ENCODE measurements around the gene HOXB1. TPM values are rescaled to one million over a fixed set of nuclear protein-coding genes. Genes with fewer than 3 reads are reported as not detected.

The HOXB1 gene
- total and polyA plus RNA-seq, 2 of the 8 experiments (the other 6 are each of a cell fraction or from before 2014, with no cell fraction given) = not detected

DNA sequence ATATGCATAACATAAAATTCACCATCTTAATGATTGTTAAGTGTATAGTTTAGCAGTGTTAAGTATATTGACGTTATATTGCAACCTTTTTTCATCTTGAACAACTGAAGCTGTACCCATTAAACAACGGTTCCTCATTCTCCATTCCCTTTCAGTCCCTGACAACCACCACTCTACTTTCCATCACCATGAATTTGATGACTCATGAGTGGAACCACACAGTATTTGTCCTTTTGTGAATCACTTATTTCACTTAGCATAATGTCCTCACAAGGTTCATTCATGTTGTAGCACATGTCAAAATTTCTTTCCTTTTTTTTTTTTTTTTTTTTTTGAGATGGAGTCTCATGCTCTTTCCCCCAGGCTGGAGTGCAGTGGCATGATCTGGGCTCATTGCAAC, 46.0 kb downstream of the HOXB1 start:
- Histone ChIP-seq H3K9ac (replicated peaks in 1 of 4; ENCODE audit: extremely low read depth in 1 of 4, low read depth in 3 of 4, low read length in 3 of 4) (no peak overlapping the region), H3K4me2 (ENCODE audit: insufficient read depth in 1 of 2, low read depth in 2 of 2, low read length in 2 of 2) (no peak overlapping the region)
- no peak for TF ChIP-seq BRCA1 (IDR thresholded peaks at IDR 0.05; ENCODE audit: low read depth, low read length)
- no peak for TF ChIP-seq TCF12 (IDR thresholded peaks at IDR 0.05; ENCODE audit: low read depth, low read length)
- TF ChIP-seq RNF2 (IDR thresholded peaks at IDR 0.05; ENCODE audit: borderline replicate concordance, low read depth, low read length, missing control alignments, poor library complexity, severe bottlenecking) = no peak
- no peak for TF ChIP-seq CBX5 (IDR thresholded peaks at IDR 0.05; ENCODE audit: low read depth, low read length)
- TF ChIP-seq HDAC6 (IDR thresholded peaks at IDR 0.05; ENCODE audit: low read depth, low read length) = no peak
- no peak for TF ChIP-seq SP2 (IDR thresholded peaks at IDR 0.05; ENCODE audit: low read length)
- no peak for TF ChIP-seq YY1 (IDR thresholded peaks at IDR 0.05; ENCODE audit: low read depth, low read length)
- no peak for TF ChIP-seq GABPA (IDR thresholded peaks at IDR 0.05; ENCODE audit: borderline replicate concordance, insufficient read depth, low read length)
- TF ChIP-seq PHF8 (conservative IDR thresholded peaks at IDR 0.05; ENCODE audit: low read depth, low read length) = no peak
- TF ChIP-seq RFX5 (IDR thresholded peaks at IDR 0.05; ENCODE audit: borderline replicate concordance, low read depth, low read length) = no peak
- TF ChIP-seq TEAD4 (IDR thresholded peaks at IDR 0.05; ENCODE audit: low read depth, low read length) = no peak
- no peak for TF ChIP-seq CHD1 (IDR thresholded peaks at IDR 0.05; ENCODE audit: low read depth, low read length)
- TF ChIP-seq, protein P1, sequence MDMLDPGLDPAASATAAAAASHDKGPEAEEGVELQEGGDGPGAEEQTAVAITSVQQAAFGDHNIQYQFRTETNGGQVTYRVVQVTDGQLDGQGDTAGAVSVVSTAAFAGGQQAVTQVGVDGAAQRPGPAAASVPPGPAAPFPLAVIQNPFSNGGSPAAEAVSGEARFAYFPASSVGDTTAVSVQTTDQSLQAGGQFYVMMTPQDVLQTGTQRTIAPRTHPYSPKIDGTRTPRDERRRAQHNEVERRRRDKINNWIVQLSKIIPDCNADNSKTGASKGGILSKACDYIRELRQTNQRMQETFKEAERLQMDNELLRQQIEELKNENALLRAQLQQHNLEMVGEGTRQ (IDR thresholded peaks at IDR 0.05; ENCODE audit: low read length) = no peak
- TF ChIP-seq NRF1 (IDR thresholded peaks at IDR 0.05; ENCODE audit: low read depth, low read length) = no peak

More for the DNA sequence above, 46.0 kb downstream of the HOXB1 start:
- peaks cover 0 to 5% (median 0%) of the 10 kb centered on the region in 4 experiments; a peak in 1 of 7 replicates for H3K4me1 ChIP-seq (replicated peaks in 1 of 4; ENCODE audit: control insufficient read depth in 3 of 4, insufficient read depth in 4 of 4, low read length in 3 of 4)
- H3K27me3 ChIP-seq (replicated peaks in 1 of 4; ENCODE audit: control insufficient read depth in 3 of 4, extremely low read depth in 1 of 4, insufficient read depth in 3 of 4, low read length in 3 of 4) = peaks cover 0 to 5% (median 2%) of the 10 kb centered on the region in 4 experiments; a peak in 3 of 7 replicates
- no peak overlapping the region for H2BK15ac ChIP-seq (ENCODE audit: low read length)
- no peak overlapping the region for H2AFZ ChIP-seq (ENCODE audit: low read length)
- H3K23me2 ChIP-seq (ENCODE audit: low read depth, low read length) = no peaks in the 10 kb centered on the region
- H3K23ac ChIP-seq (ENCODE audit: insufficient read length) = no peak overlapping the region
- H3K36me3 ChIP-seq (ENCODE audit: control insufficient read depth in 2 of 4, insufficient read depth in 4 of 4, low read length in 3 of 4) = no peaks in the 10 kb centered on the region
- no peak overlapping the region for H3K27ac ChIP-seq (ENCODE audit: low read depth, low read length)
- no peak overlapping the region for H4K8ac ChIP-seq (ENCODE audit: extremely low read depth, insufficient read depth, low read length)
- no peaks in the 10 kb centered on the region for H4K20me1 ChIP-seq (replicated peaks in 1 of 2; ENCODE audit: control insufficient read depth in 1 of 2, insufficient read depth in 2 of 2, low read length in 2 of 2)
- no peak overlapping the region for H2BK5ac ChIP-seq (ENCODE audit: low read depth, low read length)
- H3K4me3 ChIP-seq (ENCODE audit: extremely low read depth in 1 of 4, insufficient read depth in 2 of 4, low read depth in 3 of 4, low read length in 4 of 4) = no peak overlapping the region
- 86% methylated on average over 2 of the region's 2 CpGs; no CpG with 5 or more reads in 1 of the 2 experiments for WGBS, 2 experiments (ENCODE audit: extremely low coverage in 1 of 2, insufficient coverage in 1 of 2, insufficient read length in 1 of 2, insufficient replicate concordance in 2 of 2, low coverage in 1 of 2, low lambda C conversion rate in 2 of 2, missing lambda C conversion rate in 1 of 2)
- ChIA-PET CTCF (ENCODE audit: partially characterized antibody) (no interaction called here), POLR2A (ENCODE audit: partially characterized antibody) (no interaction called here)
- H3K79me1 ChIP-seq (ENCODE audit: low read depth, low read length) = no peaks in the 10 kb centered on the region
- H3K14ac ChIP-seq (ENCODE audit: insufficient read length) = no peak overlapping the region
- H3K18ac ChIP-seq (ENCODE audit: extremely low read depth, low read length) = no peak overlapping the region
- FAIRE-seq = no peak
- no peak overlapping the region for H3K56ac ChIP-seq (replicated peaks; ENCODE audit: insufficient read length, low read depth, low read length)
- no peak overlapping the region for H2BK20ac ChIP-seq (ENCODE audit: low read length)
- no peaks in the 10 kb centered on the region for H3K79me2 ChIP-seq (ENCODE audit: control insufficient read depth in 1 of 2, insufficient read depth in 2 of 2, low read length in 2 of 2)
- no peak overlapping the region for H3K4ac ChIP-seq (replicated peaks; ENCODE audit: insufficient read length, low read depth, low read length)
- H3K9me3 ChIP-seq (ENCODE audit: insufficient read depth in 2 of 2, low read depth in 1 of 2, low read length in 1 of 2) = no peaks in the 10 kb centered on the region
- H4K5ac ChIP-seq (ENCODE audit: insufficient read length, low read depth, low read length) = no peak overlapping the region
- no peak overlapping the region for H2AK5ac ChIP-seq (ENCODE audit: low read depth, low read length)
- H4K91ac ChIP-seq (replicated peaks; ENCODE audit: insufficient read length, low read length) = no peak overlapping the region
- no peak overlapping the region for H2BK120ac ChIP-seq (replicated peaks; ENCODE audit: low read depth, low read length)
- no peak for DNase-seq (ENCODE audit: low read depth in 1 of 2, low spot score in 2 of 2)
- H2BK12ac ChIP-seq (ENCODE audit: low read depth, low read length) = no peak overlapping the region
